GM23338 (cell line): ENCODE measurements around the gene KRTAP5-6. TPM values are rescaled to one million over a fixed set of nuclear protein-coding genes. Genes with fewer than 3 reads are reported as not detected.
"Not testable (repeated sequence)": the region's sequence is repeated elsewhere in the genome, so short reads cannot be mapped to it uniquely, and the experiment has no call there.

Experiments used
- ATAC-seq: fragments of 200-7000 bp; cut with Tn5 transposase; 3 replicates; pipeline ENCODE4 v1.9.1; 2020
- DNase-seq: peaks from one replicate; pipeline ENCODE4 v3.0.0-alpha.2; 2015; ENCODE audit warnings: low spot score
- H2AFZ ChIP-seq: fragments of 200-600 bp; sonication (generic); 2 replicates; pipeline ENCODE4 v1.8.0; 2016; ENCODE audit warnings: antibody characterized with exemption, mild to moderate bottlenecking, moderate library complexity
- H3F3A ChIP-seq: fragments of 200-600 bp; sonication (generic); replicated peaks from 2 replicates; pipeline ENCODE4 v1.8.0; 2017; ENCODE audit warnings: antibody characterized with exemption, mixed run types, low read depth
- H3K27ac ChIP-seq: fragments of 200-600 bp; sonication (generic); 2 replicates; pipeline ENCODE4 v1.6.1; 2016; ENCODE audit warnings: low read depth
- H3K27me3 ChIP-seq: fragments of 200-600 bp; sonication (generic); 2 replicates; pipeline ENCODE4 v1.8.0; 2016; ENCODE audit warnings: mild to moderate bottlenecking, mixed run types, moderate library complexity; ENCODE audit not compliant: insufficient read depth
- H3K36me3 ChIP-seq: fragments of 200-600 bp; sonication (generic); 2 replicates; pipeline ENCODE4 v1.8.0; 2016; ENCODE audit warnings: mild to moderate bottlenecking; ENCODE audit not compliant: insufficient read depth
- H3K4me1 ChIP-seq: fragments of 200-600 bp; sonication (generic); 2 replicates; pipeline ENCODE4 v1.8.0; 2016; ENCODE audit warnings: mild to moderate bottlenecking, moderate library complexity; ENCODE audit not compliant: insufficient read depth
- H3K4me2 ChIP-seq: fragments of 200-600 bp; sonication (generic); 2 replicates; pipeline ENCODE4 v1.7.1; 2017; ENCODE audit warnings: mixed run types
- H3K4me3 ChIP-seq: fragments of 200-600 bp; sonication (generic); 2 replicates; pipeline ENCODE4 v1.6.1; 2016; ENCODE audit warnings: mixed run types
- H3K79me2 ChIP-seq: fragments of 200-600 bp; sonication (generic); replicated peaks from 2 replicates; pipeline ENCODE4 v1.8.0; 2017; ENCODE audit warnings: mild to moderate bottlenecking; ENCODE audit not compliant: insufficient read depth
- H3K9me2 ChIP-seq: fragments of 200-600 bp; sonication (generic); 2 replicates; pipeline ENCODE4 v1.8.0; 2017; ENCODE audit not compliant: insufficient read depth
- H4K20me1 ChIP-seq: fragments of 200-600 bp; sonication (generic); replicated peaks from 2 replicates; pipeline ENCODE4 v1.8.0; 2017; ENCODE audit warnings: mild to moderate bottlenecking; ENCODE audit not compliant: insufficient read depth
- H3K27ac Mint-ChIP-seq: 2 replicates; pipeline ENCODE4 v1.8.0; 2020; ENCODE audit warnings: inconsistent platforms, mild to moderate bottlenecking, moderate library complexity, mixed read lengths
- H3K27me3 Mint-ChIP-seq: 3 replicates; pipeline ENCODE4 v1.8.0; 2022; ENCODE audit warnings: low read depth, mild to moderate bottlenecking, moderate library complexity, mixed read lengths, inconsistent platforms; ENCODE audit not compliant: insufficient read depth, poor library complexity
- H3K36me3 Mint-ChIP-seq: 3 replicates; pipeline ENCODE4 v1.8.0; 2021; ENCODE audit warnings: low read depth, mild to moderate bottlenecking, inconsistent platforms, moderate library complexity, mixed read lengths
- H3K4me1 Mint-ChIP-seq: 3 replicates; pipeline ENCODE4 v1.8.0; 2020; ENCODE audit warnings: mild to moderate bottlenecking, inconsistent platforms, mixed read lengths
- H3K4me3 Mint-ChIP-seq: 3 replicates; pipeline ENCODE4 v1.8.0; 2021; ENCODE audit warnings: moderate library complexity, mild to moderate bottlenecking, inconsistent platforms, mixed read lengths
- H3K9me3 Mint-ChIP-seq: 3 replicates; pipeline ENCODE4 v1.8.0; 2020; ENCODE audit warnings: moderate library complexity, mild to moderate bottlenecking, inconsistent platforms, mixed read lengths
- polyA plus RNA-seq: library from polyadenylated mRNA; unstranded; fragments of >200 nt; fragmentation: Nextera tagmentation; extraction: Ambion mirVana; gene quantifications from 2 replicates; pipeline ENCODE4 v1.2.1, GENCODE V29; 2016
- total RNA-seq: library from RNA; depleted of rRNA; stranded (reverse); fragments of >200 nt; shearing (Covaris generic); gene quantifications from 2 replicates; pipeline ENCODE4 v1.2.3, GENCODE V29; 2014

The KRTAP5-6 gene
- total and polyA plus RNA-seq, 2 experiments from 2014 or later: not detected

- H3K36me3 ChIP-seq, H2AFZ ChIP-seq, H3K27me3 Mint-ChIP-seq, ATAC-seq, H3F3A ChIP-seq, H3K9me2 ChIP-seq, H3K79me2 ChIP-seq, DNase-seq, H4K20me1 ChIP-seq, H3K4me3 Mint-ChIP-seq, H3K27ac Mint-ChIP-seq, H3K27me3 ChIP-seq, H3K27ac ChIP-seq, H3K4me1 ChIP-seq, H3K9me3 Mint-ChIP-seq, H3K4me1 Mint-ChIP-seq, H3K4me2 ChIP-seq, H3K36me3 Mint-ChIP-seq, H3K4me3 ChIP-seq: not testable (repeated sequence)
These were observed 13.0 kb upstream of the KRTAP5-6 start for GRCh38 chr11:1683904-1684572.

- H3K27me3 ChIP-seq, H3F3A ChIP-seq, H3K4me2 ChIP-seq, H3K36me3 ChIP-seq, H3K27ac ChIP-seq, H4K20me1 ChIP-seq, DNase-seq, H2AFZ ChIP-seq, H3K27ac Mint-ChIP-seq, H3K9me2 ChIP-seq, H3K4me3 ChIP-seq, H3K27me3 Mint-ChIP-seq, H3K4me3 Mint-ChIP-seq, H3K9me3 Mint-ChIP-seq, H3K79me2 ChIP-seq, H3K36me3 Mint-ChIP-seq, H3K4me1 Mint-ChIP-seq, ATAC-seq, H3K4me1 ChIP-seq: not testable (repeated sequence)
These were observed 11.8 kb upstream of the KRTAP5-6 start for GRCh38 chr11:1684886-1685874.

GRCh38 chr11:1686220-1686619, 10.8 kb upstream of the KRTAP5-6 start:
- not testable (repeated sequence) for H3K79me2 ChIP-seq, H3K36me3 ChIP-seq, H3K4me3 ChIP-seq, H3K4me2 ChIP-seq, H4K20me1 ChIP-seq, DNase-seq, H3K36me3 Mint-ChIP-seq, H3K27ac ChIP-seq, H3K4me1 ChIP-seq, H3K27ac Mint-ChIP-seq, H3K27me3 Mint-ChIP-seq, H3K4me1 Mint-ChIP-seq, H3K27me3 ChIP-seq, H3F3A ChIP-seq, H2AFZ ChIP-seq, ATAC-seq, H3K9me3 Mint-ChIP-seq, H3K4me3 Mint-ChIP-seq, H3K9me2 ChIP-seq

GRCh38 chr11:1688336-1688947, 8.6 kb upstream of the KRTAP5-6 start:
- H3K9me3 Mint-ChIP-seq, H3K79me2 ChIP-seq, H2AFZ ChIP-seq, H4K20me1 ChIP-seq, H3K4me1 Mint-ChIP-seq, H3K4me3 Mint-ChIP-seq, H3K27ac Mint-ChIP-seq, H3K36me3 Mint-ChIP-seq, H3K4me2 ChIP-seq, H3K36me3 ChIP-seq, H3K4me3 ChIP-seq, H3K9me2 ChIP-seq, H3K27me3 ChIP-seq, H3K27me3 Mint-ChIP-seq, H3F3A ChIP-seq, H3K4me1 ChIP-seq, H3K27ac ChIP-seq, DNase-seq, ATAC-seq: not testable (repeated sequence)

GRCh38 chr11:1689250-1690166, 7.5 kb upstream of the KRTAP5-6 start:
- not testable (repeated sequence) for ATAC-seq, H4K20me1 ChIP-seq, H3K27ac Mint-ChIP-seq, H3K4me3 ChIP-seq, H3K27me3 ChIP-seq, H3K9me3 Mint-ChIP-seq, H2AFZ ChIP-seq, DNase-seq, H3K36me3 ChIP-seq, H3K36me3 Mint-ChIP-seq, H3K9me2 ChIP-seq, H3K27ac ChIP-seq, H3F3A ChIP-seq, H3K4me1 Mint-ChIP-seq, H3K79me2 ChIP-seq, H3K4me2 ChIP-seq, H3K4me3 Mint-ChIP-seq, H3K4me1 ChIP-seq
- H3K27me3 Mint-ChIP-seq: peaks cover 13% of the 10 kb centered on the region
